Prostate gland (tissue), 2 donors: ENCODE results near the gene SCLY. TPM values are rescaled to one million over a fixed set of nuclear protein-coding genes. Genes with fewer than 3 reads are reported as not detected.

Experiments used
- small RNA-seq, 2 donors: library from RNA; depleted of rRNA; stranded (forward); fragments of <200 nt; gene quantifications; one replicate each; pipeline ENCODE3, GENCODE V24; 2016
- total RNA-seq, 2 donors: library from RNA; depleted of rRNA; stranded (reverse); fragments of >200 nt; gene quantifications; one replicate each; pipeline ENCODE4 v1.1.0, GENCODE V29; 2016

Gene SCLY
- total RNA-seq, 2 donors from 2014 or later = 11.5 to 16.1 TPM

Small RNA genes within 50 kb of the gene (small RNA-seq; reads per million reads assigned to genes)
- gene RNU6-1333P = 0 reads per million in 2 donors

Other genes with a start within 250 kb of the SCLY start
- 100 to 1,000 TPM in 1 of 2 donors, 10 to 100 TPM in 1; 75.3 to 300 TPM for gene RAMP1, start 201.4 kb upstream of the SCLY start, total RNA-seq
- gene UBE2F, start 94.0 kb upstream of the SCLY start, total RNA-seq = 10 to 100 TPM; 45.2 to 73.2 TPM
- gene ESPNL, start 39.3 kb downstream of the SCLY start, total RNA-seq = 1 to 10 TPM in 1 of 2 donors, under 1 TPM in 1; 0.68 to 3.9 TPM
- 1 to 10 TPM in 1 of 2 donors, under 1 TPM in 1; 0.23 to 1.9 TPM for gene KLHL30, start 77.7 kb downstream of the SCLY start, total RNA-seq
- gene ERFE, start 98.0 kb downstream of the SCLY start, total RNA-seq = 1 to 10 TPM in 1 of 2 donors, not detected in 1; 7.7 TPM
- gene ILKAP, start 142.7 kb downstream of the SCLY start, total RNA-seq = 10 to 100 TPM; 33.6 to 41.8 TPM
- gene HES6, start 179.0 kb downstream of the SCLY start, total RNA-seq = 10 to 100 TPM in 1 of 2 donors, 1 to 10 TPM in 1; 2.9 to 17.7 TPM
- gene PER2, start 227.6 kb downstream of the SCLY start, total RNA-seq = 10 to 100 TPM; 24.0 to 53.1 TPM